ENCODE measurements around the gene POLR2L. TPM values are rescaled to one million over a fixed set of nuclear protein-coding genes. Genes with fewer than 3 reads are reported as not detected.

The POLR2L gene
- total RNA-seq, 1 donor from 2014 or later = 213 TPM

DNA sequence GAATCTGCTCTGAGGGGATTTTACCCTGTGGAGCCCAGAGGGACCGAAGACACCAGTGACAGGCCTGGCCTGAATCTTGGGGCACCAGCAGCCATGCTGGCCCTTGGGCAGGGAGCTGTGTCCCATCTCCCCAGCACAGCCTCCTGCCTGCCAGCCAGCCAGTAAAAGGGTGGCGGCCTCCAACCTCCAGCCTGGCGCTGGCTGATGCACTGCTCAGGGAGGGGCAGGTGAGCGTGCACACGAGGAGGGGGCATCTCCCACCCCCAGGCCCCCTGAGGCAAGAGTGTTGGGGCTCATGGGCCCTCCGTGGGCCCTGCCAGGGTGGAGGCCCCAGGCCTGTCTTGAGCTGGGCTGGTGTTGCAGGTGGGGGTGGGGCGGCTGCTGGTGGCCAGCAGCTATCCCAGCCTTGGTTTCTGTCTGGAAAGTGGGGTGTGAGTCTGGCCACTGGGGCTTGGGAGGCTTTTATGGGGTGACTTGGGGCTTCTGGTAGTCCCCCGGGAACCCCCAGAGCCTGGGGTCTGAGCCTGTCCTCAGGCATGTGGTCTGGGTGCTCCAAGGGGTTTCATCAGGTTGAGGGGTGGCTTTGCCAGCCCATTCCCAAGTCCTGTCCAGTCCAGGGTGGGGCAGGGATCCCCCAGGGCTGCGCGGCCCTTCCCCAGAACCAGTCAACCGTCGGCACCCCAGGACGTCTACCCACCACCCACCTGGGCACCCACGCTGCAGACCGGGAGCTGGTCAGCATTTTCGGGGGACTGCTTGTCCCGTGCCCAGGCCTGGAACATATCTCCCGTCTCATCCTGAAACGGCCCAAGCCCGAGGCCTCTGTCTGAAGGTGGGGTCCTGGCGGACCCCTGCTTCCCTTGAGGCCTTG, 18.1 kb upstream of the POLR2L start:
- H3K4me3 ChIP-seq (ENCODE audit: low read depth, low read length) = no peak overlapping the region
- DNase-seq (ENCODE audit: low read depth) = no peak
- no peak for TF ChIP-seq CTCF (conservative IDR thresholded peaks at IDR 0.05; ENCODE audit: low read depth, low read length)

- no peak for DNase-seq (ENCODE audit: low read depth)
Observed at GRCh38 chr11:859394-860131, 17.2 kb upstream of the POLR2L start.

DNA sequence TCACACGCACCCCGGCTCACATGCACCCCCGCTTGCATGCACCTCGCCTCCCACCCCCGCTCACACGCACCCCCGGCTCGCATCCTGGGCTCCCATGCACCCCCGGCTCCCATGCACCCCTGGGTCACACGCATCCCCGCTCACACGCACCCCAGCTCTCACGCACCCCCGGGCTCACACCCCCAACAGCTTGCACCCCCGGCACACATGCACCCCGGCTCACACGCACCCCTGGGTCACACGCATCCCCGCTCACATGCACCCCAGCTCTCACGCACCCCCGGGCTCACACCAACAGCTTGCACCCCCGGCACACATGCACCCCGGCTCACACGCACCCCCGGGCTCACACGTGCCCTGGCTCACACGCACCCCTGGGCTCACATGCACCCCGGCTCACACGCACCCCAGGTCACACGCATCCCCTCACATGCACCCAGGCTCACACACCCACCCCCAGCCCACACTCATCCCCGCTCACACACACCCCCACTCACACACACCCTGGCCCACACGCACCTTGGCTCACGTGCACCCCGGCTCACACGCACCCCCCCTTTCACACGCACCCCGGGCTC, 16.5 kb upstream of the POLR2L start:
- no peak overlapping the region for H3K4me3 ChIP-seq (ENCODE audit: low read depth, low read length)
- DNase-seq (ENCODE audit: low read depth) = no peak
- TF ChIP-seq CTCF (conservative IDR thresholded peaks at IDR 0.05; ENCODE audit: low read depth, low read length) = no peak

More at GRCh38 chr11:859394-860131, 17.2 kb upstream of the POLR2L start:
- no peak for TF ChIP-seq CTCF (conservative IDR thresholded peaks at IDR 0.05; ENCODE audit: low read depth, low read length)
- no peak overlapping the region for H3K4me3 ChIP-seq (ENCODE audit: low read depth, low read length)

GRCh38 chr11:858053-858761, 15.9 kb upstream of the POLR2L start:
- H3K4me3 ChIP-seq (ENCODE audit: low read depth, low read length) = no peak overlapping the region
- no peak for TF ChIP-seq CTCF (conservative IDR thresholded peaks at IDR 0.05; ENCODE audit: low read depth, low read length)
- DNase-seq (ENCODE audit: low read depth) = no peak

DNA sequence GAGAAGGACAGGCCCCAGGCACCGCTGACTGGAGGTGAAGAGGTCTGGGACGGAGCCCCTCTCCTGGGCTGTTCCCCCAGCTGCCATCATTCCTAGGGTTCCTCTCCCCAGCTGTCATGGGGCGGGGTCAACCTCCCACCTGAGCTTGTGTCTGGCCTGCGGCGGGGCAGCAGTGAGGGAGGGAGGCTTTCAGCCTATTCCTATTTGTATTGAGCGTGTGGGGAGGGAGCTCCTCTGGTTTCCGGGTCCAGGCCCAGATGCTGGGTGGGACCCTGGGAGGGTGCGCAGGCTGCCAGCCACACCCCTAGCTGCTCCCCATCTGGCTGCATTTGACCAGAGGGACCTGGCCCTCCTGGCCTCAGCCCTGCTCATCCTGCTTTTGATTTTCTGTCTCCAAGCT, 14.1 kb upstream of the POLR2L start:
- no peak for DNase-seq (ENCODE audit: low read depth)
- no peak overlapping the region for H3K4me3 ChIP-seq (ENCODE audit: low read depth, low read length)
- no peak for TF ChIP-seq CTCF (conservative IDR thresholded peaks at IDR 0.05; ENCODE audit: low read depth, low read length)

DNA sequence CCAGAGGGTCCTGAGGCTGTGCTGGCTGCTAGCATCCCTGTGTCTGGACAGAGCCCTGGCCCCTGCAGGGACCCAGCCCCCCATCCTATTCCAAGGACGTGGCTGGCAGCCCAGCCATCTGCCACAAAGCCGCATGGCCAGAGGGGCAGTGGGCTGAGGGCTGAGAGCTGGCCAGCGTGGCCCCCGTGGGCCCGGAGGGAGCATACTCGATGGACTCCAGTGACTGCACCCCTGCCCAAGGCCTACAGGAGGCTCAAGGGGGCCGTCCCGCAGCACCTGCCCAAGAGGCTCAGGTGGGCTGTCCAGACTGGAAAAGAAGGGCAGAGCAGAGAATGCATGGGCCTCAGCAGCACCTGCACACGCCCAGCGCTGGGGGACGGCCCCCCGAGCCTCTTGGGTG, 13.5 kb upstream of the POLR2L start:
- no peak for TF ChIP-seq CTCF (conservative IDR thresholded peaks at IDR 0.05; ENCODE audit: low read depth, low read length)
- H3K4me3 ChIP-seq (ENCODE audit: low read depth, low read length) = no peak overlapping the region
- DNase-seq (ENCODE audit: low read depth) = no peak

Measured in epithelial cell of proximal tubule (primary cell).